HS-5 (cell line): ENCODE measurements around the gene MAPK7.
"Not testable (repeated sequence)": the region's sequence is repeated elsewhere in the genome, so short reads cannot be mapped to it uniquely, and the experiment has no call there.

Source experiments
- DNase-seq: peaks from one replicate; pipeline ENCODE4 v3.0.0-alpha.2; 2012; ENCODE audit warnings: low read depth

Gene MAPK7

GRCh38 chr17:19343256-19343630, 35.1 kb upstream of the MAPK7 start:
- no peak for DNase-seq

- no peak for DNase-seq
Observed at GRCh38 chr17:19343671-19344151, 34.6 kb upstream of the MAPK7 start.

DNA sequence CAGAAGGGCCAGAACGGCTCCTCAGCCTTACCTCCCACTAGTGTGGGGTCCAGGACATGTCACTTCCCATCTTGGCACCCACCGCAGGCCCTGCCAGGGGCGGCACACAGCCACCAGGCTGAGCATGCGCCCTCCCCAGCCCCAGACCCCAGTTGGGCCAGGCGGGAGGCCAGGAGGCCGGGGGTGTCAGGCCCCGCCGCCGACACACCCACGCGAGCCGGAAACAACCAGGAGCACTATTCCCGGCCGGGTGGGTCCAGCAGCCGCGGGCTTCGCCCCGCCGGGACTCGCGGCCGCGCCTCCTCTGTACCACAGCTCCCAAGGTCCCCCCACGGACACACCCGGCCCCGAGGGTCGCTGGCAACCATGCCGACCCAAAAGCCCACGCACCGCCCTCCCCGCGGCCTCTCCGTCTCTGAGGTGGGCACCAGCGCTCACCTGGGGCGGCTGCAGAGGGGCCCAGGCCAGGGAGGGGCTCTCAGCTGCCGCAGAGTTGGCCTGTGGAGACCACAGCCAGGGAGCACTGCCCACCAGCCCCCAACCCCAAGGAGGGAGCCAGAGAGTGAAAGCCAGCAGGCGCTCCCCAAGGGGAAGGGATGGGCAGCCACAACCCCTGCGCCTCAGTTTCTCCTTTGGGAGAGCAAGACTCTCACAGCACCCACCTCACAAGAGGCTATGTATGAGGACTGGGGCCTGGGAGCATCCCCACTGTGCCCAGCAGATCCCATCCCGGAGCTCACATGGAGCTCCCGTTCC, 33.8 kb upstream of the MAPK7 start:
- no peak for DNase-seq

DNA sequence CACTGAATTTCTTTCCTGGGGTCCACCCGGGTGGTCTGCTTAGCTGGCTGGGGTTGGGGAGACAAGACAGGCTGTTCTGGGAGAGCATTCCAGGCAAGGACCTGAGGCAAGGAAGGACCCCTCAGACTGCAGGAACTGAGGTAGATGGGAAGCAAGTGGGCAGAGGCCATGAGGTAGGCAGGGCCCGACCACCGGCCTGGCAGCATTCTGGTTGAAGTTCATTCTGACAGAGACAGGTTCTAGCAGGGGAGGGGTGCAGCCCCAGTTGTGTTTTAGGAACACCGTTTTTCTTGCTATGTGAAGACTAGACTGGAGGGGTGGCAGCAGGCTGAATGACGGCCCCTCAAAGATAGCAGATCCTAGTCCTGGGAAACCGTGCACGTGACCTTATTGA, 33.2 kb upstream of the MAPK7 start:
- no peak for DNase-seq

DNA sequence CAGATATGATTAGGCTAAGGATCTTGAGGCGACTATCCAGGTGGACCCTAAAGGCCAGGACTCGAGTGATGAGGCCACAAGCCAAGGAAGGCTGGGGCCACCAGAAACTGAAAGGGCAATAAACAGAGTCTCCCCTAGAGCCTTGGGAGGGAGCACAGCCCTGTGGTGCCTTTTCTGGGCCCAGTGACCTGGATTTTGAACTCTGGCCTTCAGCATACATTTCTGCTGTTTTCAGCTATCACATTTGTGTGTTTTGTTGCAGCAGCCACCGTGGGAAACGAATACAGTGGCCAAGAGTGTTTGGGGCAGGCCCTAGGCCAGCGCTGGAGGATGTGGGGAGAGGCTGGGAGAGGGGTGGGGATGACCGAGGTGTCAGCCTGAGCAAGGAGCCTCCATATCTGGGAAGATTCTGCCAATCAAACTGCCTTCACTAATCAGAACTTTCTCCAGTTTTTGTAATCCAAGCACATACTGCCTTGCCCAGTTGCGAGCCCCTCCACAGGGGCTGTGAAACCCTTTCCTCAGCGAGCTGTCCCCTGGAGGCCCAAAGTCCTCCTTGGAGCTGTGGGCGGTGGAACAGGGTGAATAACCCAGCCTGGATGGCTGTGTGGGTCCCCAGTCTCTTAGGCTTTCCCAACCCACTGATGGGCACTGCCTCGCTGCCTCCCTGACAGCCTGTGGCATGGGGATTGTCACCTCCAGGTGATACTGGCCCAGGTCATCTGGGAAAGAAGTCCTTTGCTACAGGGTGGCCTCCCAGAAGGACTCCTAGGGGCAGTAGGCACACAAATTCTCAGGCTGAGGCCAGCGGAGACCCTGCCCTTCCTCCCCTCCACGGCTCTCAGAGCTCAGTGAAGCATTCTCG, 32.6 kb upstream of the MAPK7 start:
- DNase-seq: no peak

DNA sequence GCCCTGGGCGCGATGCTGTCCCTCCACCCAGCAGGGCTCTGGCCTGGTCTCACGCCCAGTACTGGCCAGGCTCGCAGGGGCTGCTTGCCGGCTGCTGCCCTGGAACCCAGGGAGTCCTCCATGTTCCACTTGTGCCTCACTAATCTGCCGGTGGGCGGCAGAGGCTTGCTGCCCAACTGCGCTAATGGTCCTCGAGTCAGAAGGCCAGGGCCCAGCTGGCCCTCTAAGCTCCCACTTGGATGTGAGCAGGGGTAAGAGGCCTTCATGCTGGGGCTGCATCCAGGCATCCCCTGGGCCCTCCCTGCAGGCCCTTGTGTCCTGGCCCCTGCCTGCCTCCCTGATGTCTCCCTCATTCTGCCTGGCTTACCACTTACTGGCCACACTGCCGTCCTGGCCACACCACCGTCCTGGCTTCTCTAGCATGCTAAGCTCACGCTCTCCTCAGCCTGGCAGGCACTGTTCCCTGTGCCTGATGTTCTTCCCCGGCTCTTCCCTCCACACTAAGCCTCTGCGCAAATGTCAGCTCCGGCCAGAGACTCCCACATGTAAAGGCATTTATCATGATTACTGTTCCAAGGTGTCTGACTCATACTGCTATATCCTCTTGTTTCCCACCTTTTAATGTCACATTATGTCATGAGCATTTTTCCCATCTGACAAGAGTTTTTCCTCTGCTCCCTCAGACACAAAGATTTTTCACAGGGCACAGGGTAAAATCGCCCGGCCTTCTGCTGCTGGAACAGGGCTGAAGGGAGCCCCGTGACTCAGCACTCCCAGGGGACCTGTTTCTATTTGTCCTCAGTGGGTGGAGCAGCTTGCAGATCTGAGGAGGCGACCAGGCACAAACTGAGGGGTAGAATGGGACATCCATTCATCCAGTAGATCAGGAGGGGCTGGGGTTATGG, 31.7 kb upstream of the MAPK7 start:
- peak; percentile 59 for DNase-seq

GRCh38 chr17:19347323-19348080, 30.8 kb upstream of the MAPK7 start:
- DNase-seq: no peak

DNA sequence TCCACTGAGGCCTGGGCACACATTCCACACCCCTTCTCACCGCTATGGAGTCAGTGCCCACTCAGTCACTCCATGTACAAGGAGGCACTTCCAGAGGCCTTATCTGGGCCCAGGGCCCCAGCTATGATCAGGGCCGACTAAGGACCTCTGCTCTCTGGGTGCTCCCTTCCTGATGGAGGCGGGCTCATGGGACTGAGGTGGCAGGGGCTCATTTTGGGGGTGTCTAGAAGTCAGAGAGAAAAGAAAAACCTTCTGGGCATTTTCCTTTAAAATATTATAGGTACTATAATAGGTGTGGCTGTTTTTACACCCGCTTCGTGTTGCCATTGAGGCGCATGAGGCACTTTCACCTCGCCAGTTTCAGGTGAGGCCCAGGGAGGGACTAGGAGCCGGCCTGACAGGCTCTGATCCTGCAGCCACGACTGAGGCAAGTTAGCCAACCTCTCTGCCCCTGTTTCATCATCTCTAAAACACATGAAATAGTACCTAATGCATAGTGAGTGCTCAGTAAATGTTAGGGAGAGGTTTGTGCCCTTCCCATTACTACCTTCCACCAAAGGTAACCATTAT, 30.1 kb upstream of the MAPK7 start:
- DNase-seq: no peak

DNA sequence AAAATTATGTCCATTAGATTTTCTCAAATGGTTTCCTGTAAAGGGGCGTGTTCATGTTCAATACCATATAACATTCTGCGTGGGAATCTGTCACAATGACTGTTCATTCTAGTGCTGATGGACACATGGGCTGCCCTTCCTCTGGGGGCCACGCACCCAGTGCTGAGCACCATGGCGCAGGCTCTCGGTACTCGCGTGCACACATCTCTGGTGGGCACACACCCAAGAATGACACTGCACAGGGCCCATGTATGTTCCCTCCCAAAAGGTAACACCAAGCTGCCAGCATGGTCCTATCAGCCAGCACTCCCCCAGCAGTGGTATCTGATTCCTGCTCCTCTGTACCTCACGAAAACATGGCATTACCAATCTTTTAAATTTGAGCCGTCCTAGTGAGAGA, 29.5 kb upstream of the MAPK7 start:
- DNase-seq: no peak

DNA sequence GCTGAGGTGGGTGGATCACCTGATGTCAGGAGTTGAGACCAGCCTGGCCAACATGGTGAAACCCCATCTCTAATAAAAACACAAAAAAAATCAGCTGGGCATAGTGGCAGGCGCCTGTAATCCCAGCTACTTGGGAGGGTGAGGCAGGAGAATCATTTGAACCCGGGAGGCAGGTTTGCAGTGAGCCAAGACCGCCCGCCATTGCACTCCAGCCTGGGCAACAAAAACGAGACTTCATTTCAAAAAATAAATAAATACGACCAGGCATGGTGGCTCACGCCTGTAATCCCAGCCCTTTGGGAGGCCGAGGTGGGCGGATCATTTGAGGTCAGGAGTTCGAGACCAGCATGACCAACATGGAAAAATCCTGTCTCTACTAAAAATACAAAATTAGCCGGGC, 24.9 kb upstream of the MAPK7 start:
- not testable (repeated sequence) for DNase-seq

DNA sequence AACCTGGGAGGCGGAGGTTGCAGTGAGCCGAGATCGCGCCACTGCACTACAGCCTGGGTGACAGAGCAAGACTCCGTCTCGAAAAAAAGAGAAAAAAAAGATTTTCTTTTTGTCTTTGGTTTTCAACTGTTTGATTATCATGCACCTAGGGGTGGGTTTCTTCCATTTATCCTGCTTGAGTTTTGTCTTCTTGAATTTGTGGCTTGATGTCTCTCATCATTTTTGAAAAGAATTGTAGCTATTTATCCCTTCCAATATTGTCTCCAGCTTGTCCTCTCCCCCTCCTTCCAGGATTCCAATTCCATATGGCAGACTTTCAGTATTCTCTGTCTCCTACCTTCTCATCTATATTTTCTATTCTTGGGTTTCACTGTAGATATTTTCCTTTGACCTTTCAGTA, 23.6 kb upstream of the MAPK7 start:
- DNase-seq: no peak

GRCh38 chr17:19357351-19357750, 20.9 kb upstream of the MAPK7 start:
- no peak for DNase-seq

DNA sequence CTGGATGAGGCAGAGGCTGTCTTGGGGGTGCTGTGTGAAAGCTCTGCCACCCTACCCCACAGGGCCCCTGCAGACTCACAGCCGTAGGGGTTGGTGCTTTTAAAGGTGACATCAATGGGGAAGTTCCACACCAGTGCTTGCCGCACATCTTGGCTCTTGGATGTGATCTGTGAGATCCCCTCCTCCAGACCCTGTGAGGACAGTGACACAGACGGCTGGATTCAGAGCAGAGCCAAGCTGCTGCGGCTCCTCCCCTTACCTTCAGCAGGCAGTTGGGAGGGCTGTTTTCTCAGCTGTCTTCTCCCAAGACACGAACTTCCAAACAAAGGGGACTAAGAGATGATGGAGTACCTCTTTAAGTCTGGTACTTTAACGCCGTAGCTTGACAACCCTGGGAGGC, 20.5 kb upstream of the MAPK7 start:
- no peak for DNase-seq

- DNase-seq: no peak
Observed at GRCh38 chr17:19359151-19359550, 19.1 kb upstream of the MAPK7 start.

DNA sequence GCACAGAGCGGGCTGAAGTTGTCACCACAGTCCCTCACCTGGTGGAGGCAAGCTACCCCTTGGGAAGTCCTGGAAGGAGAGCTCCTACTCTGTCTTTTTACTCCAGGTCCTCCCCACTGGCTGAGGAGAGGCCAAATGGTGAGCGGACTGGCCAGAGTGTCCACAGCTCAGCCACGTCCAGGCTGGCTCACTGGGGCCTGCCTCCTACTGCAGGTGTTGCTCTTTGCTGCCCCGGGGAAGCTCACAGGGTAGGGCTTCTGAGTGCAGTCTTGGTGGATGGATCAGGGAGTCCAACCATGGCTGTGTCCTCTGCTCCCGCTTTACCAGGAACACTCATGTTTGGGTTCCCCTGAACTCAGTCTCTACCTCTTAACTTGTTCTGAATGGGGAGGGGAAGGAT, 18.4 kb upstream of the MAPK7 start:
- no peak for DNase-seq

DNA sequence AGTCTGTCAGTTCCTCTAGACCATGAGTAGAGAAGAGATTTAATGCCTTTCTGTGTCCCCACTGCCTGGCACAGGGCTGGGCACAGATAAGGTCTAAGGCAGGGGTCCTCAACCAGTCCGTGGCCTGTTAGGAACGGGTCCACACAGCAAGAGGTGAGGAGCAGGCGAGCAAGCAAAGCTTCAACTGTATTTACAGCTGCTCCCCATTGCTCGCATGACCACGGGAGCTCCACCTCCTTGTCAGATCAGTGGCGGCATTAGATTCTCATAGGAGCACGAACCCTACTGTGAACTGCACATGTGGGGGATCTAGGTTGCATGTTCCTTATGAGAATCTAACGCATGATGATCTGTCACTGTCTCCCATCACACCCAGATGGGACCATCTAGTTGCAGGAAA, 17.5 kb upstream of the MAPK7 start:
- no peak for DNase-seq

DNA sequence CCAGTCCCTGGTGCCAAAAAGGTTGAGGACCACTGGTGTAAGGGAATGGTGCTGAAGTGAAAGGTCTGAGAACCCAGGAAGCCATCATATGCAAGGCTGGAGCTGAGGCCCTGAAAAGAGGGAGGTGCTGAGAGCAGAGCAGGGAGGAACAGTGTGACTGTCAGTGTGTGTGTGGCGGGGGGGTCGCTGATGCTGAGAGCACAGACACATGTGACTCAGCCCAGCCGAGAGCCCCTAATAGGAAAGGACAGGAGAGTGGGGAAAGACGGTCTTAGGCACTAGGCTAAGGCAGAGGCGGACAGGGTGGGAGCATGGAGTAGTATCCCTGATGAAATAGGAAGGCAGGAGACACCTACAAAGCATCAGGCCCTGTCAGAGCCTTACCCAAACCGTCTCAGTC, 17.0 kb upstream of the MAPK7 start:
- no peak for DNase-seq

DNA sequence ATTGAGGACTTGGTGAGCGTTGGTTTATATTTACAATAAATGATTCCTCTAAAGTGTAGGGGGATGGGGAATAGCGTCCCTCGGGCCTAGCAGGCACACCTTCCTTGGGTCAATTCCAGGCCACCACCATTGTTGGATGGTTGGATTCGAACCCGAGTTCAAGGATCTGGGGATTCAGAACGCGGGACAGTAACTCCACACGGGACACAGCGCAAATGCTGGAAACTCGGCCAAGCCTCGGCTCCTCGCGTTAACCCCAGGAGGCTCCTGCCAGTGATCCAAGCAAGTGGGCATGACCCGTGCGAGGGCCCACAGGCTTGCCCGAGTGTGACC, 16.4 kb upstream of the MAPK7 start:
- DNase-seq: no peak

DNA sequence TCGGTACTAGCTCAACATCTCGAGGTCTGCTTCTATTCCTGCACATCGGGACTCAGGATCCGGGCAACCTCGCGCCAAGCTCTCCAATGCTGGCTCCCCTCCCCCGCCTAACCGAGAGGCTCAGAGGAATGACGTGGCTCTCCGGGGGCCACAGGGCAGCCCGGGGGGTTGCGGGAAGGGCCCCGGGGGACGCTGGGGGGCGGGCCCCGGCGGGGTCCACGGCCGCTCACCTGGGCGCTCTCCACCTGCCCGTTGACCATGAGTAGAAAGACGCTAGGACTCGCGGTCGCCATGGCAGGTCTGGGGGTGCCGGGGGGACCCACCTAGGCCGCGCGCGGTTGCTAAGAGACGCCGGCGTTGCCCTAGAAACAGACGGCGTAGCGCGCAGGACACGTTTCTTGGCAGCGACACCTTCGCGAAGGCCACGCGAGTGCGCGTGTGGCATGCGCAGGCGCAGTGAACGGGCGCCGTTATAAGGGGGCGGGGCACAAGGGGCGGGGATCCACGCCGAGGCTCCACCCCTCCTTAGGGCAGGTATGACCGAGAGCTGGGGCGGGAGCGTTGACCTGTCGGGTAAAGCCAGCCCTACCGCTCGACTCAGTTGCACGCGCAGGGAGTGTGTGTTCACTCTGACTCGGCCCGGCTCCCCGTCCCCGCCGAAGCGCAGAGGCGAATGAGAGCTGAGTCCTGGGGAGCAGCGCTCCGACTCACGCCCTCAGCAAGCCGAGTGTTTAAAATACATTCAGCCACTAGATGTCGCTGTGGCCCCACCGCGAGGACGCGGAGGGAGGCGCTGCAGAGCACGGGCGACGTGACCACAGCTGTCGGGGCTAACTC, 15.8 kb upstream of the MAPK7 start, which contains the start of gene B9D1:
Gene B9D1, minus strand, starts transcription at position 447 of the 837 bp plus-strand sequence. Its CDS starts 154 bp downstream, at position 293.
- peak; percentile 82 for DNase-seq

DNA sequence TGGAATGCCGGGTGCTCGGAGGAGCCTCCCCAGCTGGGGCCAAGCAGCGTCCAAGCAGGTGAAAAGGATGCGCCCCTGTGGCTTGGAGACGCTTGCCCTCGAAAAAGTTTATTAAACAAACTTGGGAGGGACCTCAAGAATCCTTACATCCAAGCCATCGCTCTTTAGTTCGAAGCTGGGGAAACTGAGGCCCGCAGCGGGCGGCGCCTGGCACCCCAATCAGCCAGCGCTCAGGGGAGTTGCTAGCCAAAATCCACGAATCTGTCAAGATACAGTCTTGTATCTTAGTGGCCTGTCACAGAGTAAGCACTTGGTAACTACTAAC, 15.2 kb upstream of the MAPK7 start:
- DNase-seq: no peak
